ENCODE results near the gene GOLGA7B.

Gene GOLGA7B

GRCh38 chr10:97910661-97911060 lies 61.0 kb downstream of the GOLGA7B start:
- Mint-ChIP-seq H3K4me3 (no peak overlapping the region), H3K36me3 (ENCODE audit: low read depth) (no peaks in the 10 kb centered on the region), H3K4me1 (no peaks in the 10 kb centered on the region), H3K27me3 (ENCODE audit: low read depth) (peaks cover 52% of the 10 kb centered on the region), H3K9me3 (no peaks in the 10 kb centered on the region), H3K27ac (no peak overlapping the region)
- no peak for TF ChIP-seq CTCF (IDR thresholded peaks at IDR 0.05; ENCODE audit: unreplicated experiment in 3 of 3)

- TF ChIP-seq CTCF (IDR thresholded peaks at IDR 0.05; ENCODE audit: unreplicated experiment in 3 of 3): no peak
- Mint-ChIP-seq H3K27ac (no peak overlapping the region), H3K9me3 (no peaks in the 10 kb centered on the region), H3K27me3 (ENCODE audit: low read depth) (peaks cover 52% of the 10 kb centered on the region), H3K36me3 (ENCODE audit: low read depth) (no peaks in the 10 kb centered on the region), H3K4me1 (no peaks in the 10 kb centered on the region), H3K4me3 (no peak overlapping the region)
These were observed 61.6 kb downstream of the GOLGA7B start for GRCh38 chr10:97911217-97911616.

- no peaks in the 10 kb centered on the region for H3K4me1 Mint-ChIP-seq
- H3K36me3 Mint-ChIP-seq (ENCODE audit: low read depth): no peaks in the 10 kb centered on the region
These were observed 63.5 kb downstream of the GOLGA7B start for GRCh38 chr10:97913193-97913592.

GRCh38 chr10:97913614-97914013 lies 64.0 kb downstream of the GOLGA7B start:
- H3K9me3 Mint-ChIP-seq: no peaks in the 10 kb centered on the region
- H3K4me3 Mint-ChIP-seq: no peak overlapping the region
- peaks cover 57% of the 10 kb centered on the region for H3K27me3 Mint-ChIP-seq (ENCODE audit: low read depth)
- no peak overlapping the region for H3K27ac Mint-ChIP-seq
- H3K36me3 Mint-ChIP-seq (ENCODE audit: low read depth): no peaks in the 10 kb centered on the region
- no peak for TF ChIP-seq CTCF (IDR thresholded peaks at IDR 0.05; ENCODE audit: unreplicated experiment in 3 of 3)
- H3K4me1 Mint-ChIP-seq: no peaks in the 10 kb centered on the region

More at GRCh38 chr10:97913193-97913592, 63.5 kb downstream of the GOLGA7B start:
- Mint-ChIP-seq H3K27ac (no peak overlapping the region), H3K9me3 (no peaks in the 10 kb centered on the region), H3K27me3 (ENCODE audit: low read depth) (peaks cover 56% of the 10 kb centered on the region), H3K4me3 (no peak overlapping the region)
- TF ChIP-seq CTCF (IDR thresholded peaks at IDR 0.05; ENCODE audit: unreplicated experiment in 3 of 3): no peak

GRCh38 chr10:97914171-97914836 lies 64.7 kb downstream of the GOLGA7B start:
- Mint-ChIP-seq H3K27ac (no peak overlapping the region), H3K4me1 (no peaks in the 10 kb centered on the region), H3K9me3 (no peaks in the 10 kb centered on the region), H3K27me3 (ENCODE audit: low read depth) (peaks cover 55% of the 10 kb centered on the region), H3K4me3 (no peak overlapping the region), H3K36me3 (ENCODE audit: low read depth) (no peaks in the 10 kb centered on the region)
- TF ChIP-seq CTCF (IDR thresholded peaks at IDR 0.05; ENCODE audit: unreplicated experiment in 3 of 3): no peak

GRCh38 chr10:97914837-97915211 lies 65.2 kb downstream of the GOLGA7B start:
- H3K4me1 Mint-ChIP-seq: no peaks in the 10 kb centered on the region
- peak; percentile 90 to 94 (median 93) for TF ChIP-seq CTCF (IDR thresholded peaks at IDR 0.05; ENCODE audit: unreplicated experiment in 3 of 3)
- H3K9me3 Mint-ChIP-seq: no peaks in the 10 kb centered on the region
- no peak overlapping the region for H3K27ac Mint-ChIP-seq
- H3K36me3 Mint-ChIP-seq (ENCODE audit: low read depth): no peaks in the 10 kb centered on the region
- H3K27me3 Mint-ChIP-seq (ENCODE audit: low read depth): peaks cover 57% of the 10 kb centered on the region
- no peak overlapping the region for H3K4me3 Mint-ChIP-seq

Measured in nephron (organoid).